SK-N-SH (cell line): ENCODE data around the gene NRM. TPM values are rescaled to one million over a fixed set of nuclear protein-coding genes. Genes with fewer than 3 reads are reported as not detected.

Experiments used
- CTCF ChIA-PET: fragments of 300-600, 350-600 bp; formaldehyde crosslinking; extraction: SDS; loops from one replicate; lab custom pipeline; 2021; lab: Yijun Ruan, JAX
- POLR2A ChIA-PET: fragments of 350-600 bp; sonication (Branson Sonifier 250); formaldehyde crosslinking; extraction: SDS; loops from one replicate; lab custom pipeline; 2020; ENCODE audit warnings: antibody characterized with exemption, inconsistent platforms; lab: Yijun Ruan, JAX
- DNase-seq: peaks from one replicate; pipeline ENCODE4 v3.0.0; 2012
- H2AFZ ChIP-seq: fragments of 200-600 bp; sonication (generic); 2 replicates; pipeline ENCODE4 v1.8.1; 2016; ENCODE audit warnings: antibody characterized with exemption, mild to moderate bottlenecking, low read depth
- H3F3A ChIP-seq: fragments of 200-600 bp; sonication (generic); replicated peaks from 2 replicates; pipeline ENCODE3; 2016; ENCODE audit warnings: antibody characterized with exemption, mild to moderate bottlenecking; ENCODE audit not compliant: insufficient read depth
- H3K27ac ChIP-seq, 2 experiments: fragments of 200-500 bp in 1 of 2; fragments of 200-600 bp in 1 of 2; sonication (Bioruptor generic) in 1 of 2; sonication (generic), shearing (Covaris generic) in 1 of 2; 2 replicates each; pipeline versions ENCODE4 v1.5.1 to v1.6.1; 2014 to 2016; ENCODE audit warnings: low read depth in 2 of 2, inconsistent platforms in 1 of 2, low read length in 1 of 2, mild to moderate bottlenecking in 1 of 2, mixed read lengths in 1 of 2
- H3K27me3 ChIP-seq: fragments of 200-600 bp; sonication (generic), shearing (Covaris generic); 2 replicates; pipeline ENCODE4 v1.6.1; 2016; ENCODE audit warnings: mixed run types; ENCODE audit not compliant: insufficient read depth
- H3K36me3 ChIP-seq, 2 experiments: fragments of 200-500 bp in 1 of 2; fragments of 200-600 bp in 1 of 2; sonication (Bioruptor generic) in 1 of 2; sonication (generic) in 1 of 2; replicated peaks in 1 of 2; 2 replicates each; pipeline versions ENCODE3 to v1.5.1; 2014 to 2016; ENCODE audit warnings: low read length in 1 of 2, mild to moderate bottlenecking in 1 of 2; ENCODE audit not compliant: insufficient read depth in 2 of 2, control insufficient read depth in 1 of 2
- H3K4me1 ChIP-seq, 2 experiments: fragments of 200-500 bp in 1 of 2; fragments of 200-600 bp in 1 of 2; sonication (Bioruptor generic) in 1 of 2; sonication (generic), shearing (Covaris generic) in 1 of 2; 2 replicates each; pipeline versions ENCODE4 v1.5.1 to v1.6.1; 2014 to 2016; ENCODE audit warnings: low read depth in 1 of 2, low read length in 1 of 2, mixed run types in 1 of 2; ENCODE audit not compliant: insufficient read depth in 2 of 2, control insufficient read depth in 1 of 2
- H3K4me2 ChIP-seq: fragments of 200-600 bp; sonication (generic), shearing (Covaris generic); 2 replicates; pipeline ENCODE4 v1.6.1; 2017; ENCODE audit warnings: mixed run types
- H3K4me3 ChIP-seq, 2 experiments: fragments of 200-500 bp in 1 of 2; fragments of 200-600 bp in 1 of 2; sonication (Bioruptor generic) in 1 of 2; sonication (generic), shearing (Covaris generic) in 1 of 2; 2 replicates each; pipeline versions ENCODE4 v1.5.1 to v1.8.1; 2014 to 2016; ENCODE audit warnings: low read depth in 2 of 2, inconsistent platforms in 1 of 2, low read length in 1 of 2, mild to moderate bottlenecking in 1 of 2, mixed read lengths in 1 of 2, moderate library complexity in 1 of 2
- H3K79me2 ChIP-seq: fragments of 200-600 bp; sonication (generic); 2 replicates; pipeline ENCODE4 v1.8.1; 2017; ENCODE audit warnings: mild to moderate bottlenecking; ENCODE audit not compliant: insufficient read depth
- H3K9ac ChIP-seq: fragments of 200-600 bp; sonication (generic); 2 replicates; pipeline ENCODE4 v1.6.1; 2017; ENCODE audit warnings: mixed run types
- H3K9me2 ChIP-seq: fragments of 200-600 bp; sonication (generic); 2 replicates; pipeline ENCODE4 v1.6.1; 2017; ENCODE audit warnings: mixed run types
- H3K9me3 ChIP-seq: fragments of 200-600 bp; sonication (generic); 2 replicates; pipeline ENCODE4 v1.6.1; 2017; ENCODE audit warnings: mixed run types, mild to moderate bottlenecking, moderate library complexity
- H4K20me1 ChIP-seq: fragments of 200-600 bp; sonication (generic); 2 replicates; pipeline ENCODE4 v1.6.1; 2017; ENCODE audit warnings: mild to moderate bottlenecking, mixed run types; ENCODE audit not compliant: insufficient read depth
- CTCF ChIP-seq: fragments of 200-600 bp; sonication (generic); IDR thresholded peaks from 2 replicates; pipeline ENCODE4 v1.6.1; 2017; ENCODE audit warnings: antibody characterized with exemption, mild to moderate bottlenecking, moderate library complexity
- ELF1 ChIP-seq: IDR thresholded peaks from 2 replicates; pipeline ENCODE4 v1.4.0; 2012
- FOXJ3 ChIP-seq: sonication (generic); formaldehyde crosslinking; IDR thresholded peaks from 2 replicates; pipeline ENCODE4 v1.5.1; 2020; ENCODE audit warnings: mild to moderate bottlenecking, missing genetic modification reagents
- GATA2 ChIP-seq: sonication (generic); formaldehyde crosslinking; IDR thresholded peaks from 2 replicates; pipeline ENCODE4 v1.5.0; 2020; ENCODE audit warnings: mild to moderate bottlenecking, missing genetic modification reagents
- JUND ChIP-seq: IDR thresholded peaks from 2 replicates; pipeline ENCODE4 v1.4.0; 2012
- MAX ChIP-seq: IDR thresholded peaks from 2 replicates; pipeline ENCODE4 v1.4.0; 2012; ENCODE audit warnings: low read depth
- MEF2A ChIP-seq: IDR thresholded peaks from 2 replicates; pipeline ENCODE4 v1.4.0; 2012; ENCODE audit warnings: low read depth, borderline replicate concordance
- NRF1 ChIP-seq: IDR thresholded peaks from 2 replicates; pipeline ENCODE4 v1.6.1; 2012; ENCODE audit warnings: low read depth, mild to moderate bottlenecking, low read length
- RAD21 ChIP-seq: IDR thresholded peaks from 2 replicates; pipeline ENCODE4 v1.6.1; 2012; ENCODE audit warnings: mild to moderate bottlenecking, low read length
- REST ChIP-seq: IDR thresholded peaks from 2 replicates; pipeline ENCODE4 v1.6.1; 2012; ENCODE audit warnings: mild to moderate bottlenecking, low read depth, low read length, moderate library complexity
- RFX5 ChIP-seq: IDR thresholded peaks from 2 replicates; pipeline ENCODE4 v1.6.1; 2012; ENCODE audit warnings: mild to moderate bottlenecking, improper control_type of control experiment, low read length
- RXRA ChIP-seq: IDR thresholded peaks from 2 replicates; pipeline ENCODE4 v1.4.0; 2012; ENCODE audit warnings: low read depth, mild to moderate bottlenecking, borderline replicate concordance
- TEAD4 ChIP-seq: IDR thresholded peaks from 2 replicates; pipeline ENCODE4 v1.4.0; 2012; ENCODE audit warnings: mild to moderate bottlenecking, borderline replicate concordance; ENCODE audit not compliant: insufficient read depth
- USF1 ChIP-seq: IDR thresholded peaks from 2 replicates; pipeline ENCODE4 v1.4.0; 2012; ENCODE audit warnings: low read depth, borderline replicate concordance
- USF2 ChIP-seq: fragments of 150-350 bp; IDR thresholded peaks from 2 replicates; pipeline ENCODE4 v1.6.1; 2017; ENCODE audit warnings: antibody characterized with exemption, low read length, low read depth, borderline replicate concordance
- YY1 ChIP-seq: IDR thresholded peaks from 2 replicates; pipeline ENCODE4 v1.4.0; 2012; ENCODE audit warnings: low read depth, mild to moderate bottlenecking
- WGBS: methylation state at CpG from one replicate; pipeline ENCODE4 v1.1.6; 2017; ENCODE audit warnings: low lambda C conversion rate; 5-methylcytosine and 5-hydroxymethylcytosine counted together
- polyA plus RNA-seq, 3 experiments: library from polyadenylated mRNA; depleted of rRNA; stranded (reverse); fragments of >200 nt; gene quantifications; 2 replicates each; pipeline ENCODE4 v1.2.3, GENCODE V29; 2012

The NRM gene
- polyA plus RNA-seq, 1 of the 3 experiments (the other 2 are of a cell fraction), result 26.8 TPM

- 43% methylated on average over 16 of the region's 21 CpGs for WGBS
- peak; percentile 45 for DNase-seq
Observed at GRCh38 chr6:30684386-30685156, 6.2 kb downstream of the NRM start.

GRCh38 chr6:30683980-30684338, 6.8 kb downstream of the NRM start:
- Histone ChIP-seq H3F3A (peaks cover 30% of the 10 kb centered on the region), H3K27me3 (no peaks in the 10 kb centered on the region), H3K9ac (peak overlapping the region; percentile 97), H3K79me2 (peaks cover 100% of the 10 kb centered on the region), H3K9me3 (no peaks in the 10 kb centered on the region), H3K4me2 (peak overlapping the region; percentile 98), H3K36me3 (peaks cover 4 to 25% of the 10 kb centered on the region in 2 experiments), H4K20me1 (peaks cover 28% of the 10 kb centered on the region), H3K27ac (peak overlapping the region; percentile 93 to 97), H3K9me2 (no peaks in the 10 kb centered on the region), H2AFZ (no peak overlapping the region), H3K4me1 (peaks cover 23 to 68% of the 10 kb centered on the region in 2 experiments; a peak in 3 of 4 replicates), H3K4me3 (peak overlapping the region; percentile 74 to 77)
- POLR2A ChIA-PET, result interaction anchor here (1.2 kb wide), 1 partner anchor 37 kb away, joined by 4 read pairs; no protein-coding TSS in a partner anchor
- CTCF ChIA-PET, result interaction anchor here (1.7 to 29.8 kb wide), 2 partner anchors 12 to 39 kb away, joined by 8 to 838 read pairs; partner anchors contain the start of genes DHX16, FLOT1, MDC1 and TUBB
- no peak for DNase-seq
- 34% methylated on average over 2 of the region's 2 CpGs for WGBS
- TF ChIP-seq USF2, result no peak
- TF ChIP-seq YY1, result no peak
- TF ChIP-seq TEAD4, result no peak
- no peak for TF ChIP-seq REST
- TF ChIP-seq ELF1, result no peak
- no peak for TF ChIP-seq JUND
- TF ChIP-seq CTCF, result no peak
- no peak for TF ChIP-seq USF1
- TF ChIP-seq RXRA, result no peak
- TF ChIP-seq RFX5, result no peak
- no peak for TF ChIP-seq RAD21
- TF ChIP-seq NRF1, result no peak
- no peak for TF ChIP-seq FOXJ3
- no peak for TF ChIP-seq MEF2A
- TF ChIP-seq MAX, result no peak

More at GRCh38 chr6:30684386-30685156, 6.2 kb downstream of the NRM start:
- peak overlapping the region; percentile 93 to 97 for H3K27ac ChIP-seq
- H3K27me3 ChIP-seq, result no peaks in the 10 kb centered on the region
- no peaks in the 10 kb centered on the region for H3K9me2 ChIP-seq
- CTCF ChIA-PET, result interaction anchor here (1.7 to 29.8 kb wide), 2 partner anchors 13 to 38 kb away, joined by 8 to 838 read pairs; partner anchors contain the start of genes DHX16, FLOT1, MDC1 and TUBB
- H3K4me2 ChIP-seq, result peak overlapping the region; percentile 98
- peak overlapping the region; percentile 97 for H3K9ac ChIP-seq
- no peaks in the 10 kb centered on the region for H3K9me3 ChIP-seq
- H4K20me1 ChIP-seq, result peaks cover 23% of the 10 kb centered on the region
- H3K4me1 ChIP-seq, result peaks cover 26 to 70% of the 10 kb centered on the region in 2 experiments; a peak in 3 of 4 replicates
- H3F3A ChIP-seq, result peaks cover 29% of the 10 kb centered on the region
- H3K36me3 ChIP-seq, result peaks cover 4 to 25% of the 10 kb centered on the region in 2 experiments
- H3K4me3 ChIP-seq, result peak overlapping the region; percentile 74 to 77
- no peak overlapping the region for H2AFZ ChIP-seq
- TF ChIP-seq USF2, result no peak
- no peak for TF ChIP-seq JUND
- no peak for TF ChIP-seq GATA2 (CRISPR knock-in tag)
- POLR2A ChIA-PET, result no interaction called here
- H3K79me2 ChIP-seq, result peaks cover 100% of the 10 kb centered on the region
